Measurements from ENCODE around the gene PTCD1.

The PTCD1 gene

GRCh38 chr7:99461221-99461620 lies 22.6 kb upstream of the PTCD1 start:
- H3K36me3 ChIP-seq (ENCODE audit: control insufficient read depth in 1 of 2, insufficient read depth in 2 of 2, low read length in 2 of 2), result peaks cover 44 to 46% of the 10 kb centered on the region in 2 donors
- H3K4me3 ChIP-seq (ENCODE audit: low read depth in 1 of 2, low read length in 2 of 2), result no peak overlapping the region
- H3K4me1 ChIP-seq (ENCODE audit: control insufficient read depth in 1 of 2, insufficient read depth in 2 of 2, low read length in 2 of 2), result peaks cover 8 to 19% of the 10 kb centered on the region in 2 donors
- H3K27ac ChIP-seq (ENCODE audit: low read length), result no peak overlapping the region
- no peaks in the 10 kb centered on the region for H3K9me3 ChIP-seq (ENCODE audit: control insufficient read depth in 1 of 2, low read length in 2 of 2)
- H3K27me3 ChIP-seq (ENCODE audit: low read depth, low read length), result no peaks in the 10 kb centered on the region

DNA sequence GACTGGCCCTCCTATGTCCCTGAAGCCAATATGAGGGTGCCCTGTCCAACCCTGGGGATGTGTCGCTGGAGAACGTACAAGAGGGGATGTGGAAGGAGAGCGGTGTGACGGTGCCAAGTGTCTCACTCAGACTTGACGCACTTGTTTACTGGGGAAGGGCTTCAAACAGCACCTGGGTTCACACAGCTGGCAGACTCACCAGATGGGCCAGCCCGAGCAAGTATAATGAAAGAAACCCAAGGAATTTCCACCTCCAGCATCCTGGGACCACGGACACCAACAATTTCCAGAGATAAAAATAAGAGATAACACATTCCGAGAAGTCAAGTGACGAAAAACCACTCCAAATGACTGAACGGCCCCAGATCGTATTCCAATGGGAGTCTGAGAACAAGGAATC lies 22.1 kb upstream of the PTCD1 start:
- peaks cover 50% of the 10 kb centered on the region in 2 donors for H3K36me3 ChIP-seq (ENCODE audit: control insufficient read depth in 1 of 2, insufficient read depth in 2 of 2, low read length in 2 of 2)
- H3K27ac ChIP-seq (ENCODE audit: low read length), result no peak overlapping the region
- peaks cover 8 to 19% of the 10 kb centered on the region in 2 donors for H3K4me1 ChIP-seq (ENCODE audit: control insufficient read depth in 1 of 2, insufficient read depth in 2 of 2, low read length in 2 of 2)
- no peaks in the 10 kb centered on the region for H3K27me3 ChIP-seq (ENCODE audit: low read depth, low read length)
- no peak overlapping the region for H3K4me3 ChIP-seq (ENCODE audit: low read depth in 1 of 2, low read length in 2 of 2)
- H3K9me3 ChIP-seq (ENCODE audit: control insufficient read depth in 1 of 2, low read length in 2 of 2), result no peaks in the 10 kb centered on the region

GRCh38 chr7:99459087-99459486 lies 20.5 kb upstream of the PTCD1 start:
- no peaks in the 10 kb centered on the region for H3K9me3 ChIP-seq (ENCODE audit: control insufficient read depth in 1 of 2, low read length in 2 of 2)
- peaks cover 3 to 5% of the 10 kb centered on the region in 2 donors for H3K4me1 ChIP-seq (ENCODE audit: control insufficient read depth in 1 of 2, insufficient read depth in 2 of 2, low read length in 2 of 2)
- H3K4me3 ChIP-seq (ENCODE audit: low read depth in 1 of 2, low read length in 2 of 2), result no peak overlapping the region
- no peaks in the 10 kb centered on the region for H3K27me3 ChIP-seq (ENCODE audit: low read depth, low read length)
- H3K36me3 ChIP-seq (ENCODE audit: control insufficient read depth in 1 of 2, insufficient read depth in 2 of 2, low read length in 2 of 2), result peaks cover 57 to 65% of the 10 kb centered on the region in 2 donors
- H3K27ac ChIP-seq (ENCODE audit: low read length), result no peak overlapping the region

DNA sequence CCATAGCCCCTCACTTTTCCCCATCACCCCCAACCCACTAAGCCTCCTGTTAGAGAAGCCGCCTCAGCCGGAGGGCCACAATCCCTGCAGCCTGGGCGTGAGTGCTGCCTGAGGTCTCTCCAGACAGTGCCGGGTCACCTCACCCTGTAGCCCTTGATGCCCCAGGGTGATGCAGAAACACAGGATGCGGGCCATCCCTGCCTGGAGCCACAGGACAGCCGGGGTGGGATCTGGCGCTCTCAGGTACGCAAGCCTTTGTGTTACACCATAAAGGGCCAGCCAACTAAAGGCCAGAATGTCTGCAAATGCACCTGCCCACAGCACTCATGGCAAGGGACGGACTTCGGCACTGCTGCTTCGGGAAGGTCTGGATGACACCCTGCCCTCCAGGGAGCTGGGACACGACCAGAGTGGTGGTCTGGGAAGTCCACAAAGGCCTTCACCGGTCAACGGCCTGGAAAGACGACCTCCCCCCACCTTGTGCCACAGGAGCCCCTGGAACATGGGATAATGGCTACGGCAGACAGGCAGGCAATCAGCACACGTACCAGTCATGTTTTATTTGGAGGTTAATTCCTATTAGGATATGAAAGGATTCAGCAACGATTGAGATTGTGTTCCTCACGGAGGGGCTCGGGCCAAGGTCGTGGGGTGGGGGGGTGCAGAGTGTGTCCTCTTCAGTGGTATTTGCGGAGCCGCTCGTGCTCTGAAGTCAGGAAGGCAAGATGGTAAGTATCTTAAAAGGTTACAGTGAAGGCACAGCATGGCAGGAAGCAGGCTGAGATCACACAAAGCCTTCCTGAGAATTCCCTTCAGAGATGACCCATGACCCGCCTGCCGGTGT lies 19.3 kb upstream of the PTCD1 start:
- Histone ChIP-seq H3K4me3 (ENCODE audit: low read depth in 1 of 2, low read length in 2 of 2) (no peak overlapping the region), H3K9me3 (ENCODE audit: control insufficient read depth in 1 of 2, low read length in 2 of 2) (no peaks in the 10 kb centered on the region), H3K4me1 (ENCODE audit: control insufficient read depth in 1 of 2, insufficient read depth in 2 of 2, low read length in 2 of 2) (no peaks in the 10 kb centered on the region), H3K36me3 (ENCODE audit: control insufficient read depth in 1 of 2, insufficient read depth in 2 of 2, low read length in 2 of 2) (peaks cover 57 to 73% of the 10 kb centered on the region in 2 donors), H3K27me3 (ENCODE audit: low read depth, low read length) (no peaks in the 10 kb centered on the region), H3K27ac (ENCODE audit: low read length) (no peak overlapping the region)

GRCh38 chr7:99457050-99457649 lies 18.6 kb upstream of the PTCD1 start:
- Histone ChIP-seq H3K4me3 (ENCODE audit: low read depth in 1 of 2, low read length in 2 of 2) (no peak overlapping the region), H3K27ac (ENCODE audit: low read length) (no peak overlapping the region), H3K36me3 (ENCODE audit: control insufficient read depth in 1 of 2, insufficient read depth in 2 of 2, low read length in 2 of 2) (peaks cover 59 to 80% of the 10 kb centered on the region in 2 donors), H3K9me3 (ENCODE audit: control insufficient read depth in 1 of 2, low read length in 2 of 2) (no peaks in the 10 kb centered on the region), H3K4me1 (ENCODE audit: control insufficient read depth in 1 of 2, insufficient read depth in 2 of 2, low read length in 2 of 2) (no peaks in the 10 kb centered on the region), H3K27me3 (ENCODE audit: low read depth, low read length) (no peaks in the 10 kb centered on the region)

DNA sequence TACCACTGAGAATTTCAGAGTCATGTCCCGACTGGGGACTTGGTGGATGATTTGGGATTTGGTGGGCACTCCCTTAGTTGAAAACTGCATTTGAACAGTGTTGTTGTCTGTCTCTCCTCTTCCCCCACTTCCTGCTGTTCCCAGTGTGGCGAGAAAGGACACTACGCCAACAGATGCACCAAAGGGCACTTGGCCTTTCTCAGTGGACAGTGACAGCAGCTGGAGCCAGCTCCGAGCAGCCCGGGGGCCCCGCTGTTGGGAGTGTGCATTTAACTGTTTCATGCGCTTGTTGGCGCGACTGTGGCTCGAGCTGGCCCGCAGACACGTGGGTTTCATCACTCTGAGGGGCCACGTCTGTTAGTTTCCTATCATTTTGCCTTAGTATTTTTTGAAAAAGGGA lies 17.7 kb upstream of the PTCD1 start:
- Histone ChIP-seq H3K4me1 (ENCODE audit: control insufficient read depth in 1 of 2, insufficient read depth in 2 of 2, low read length in 2 of 2) (no peaks in the 10 kb centered on the region), H3K27me3 (ENCODE audit: low read depth, low read length) (no peaks in the 10 kb centered on the region), H3K9me3 (ENCODE audit: control insufficient read depth in 1 of 2, low read length in 2 of 2) (no peaks in the 10 kb centered on the region), H3K36me3 (ENCODE audit: control insufficient read depth in 1 of 2, insufficient read depth in 2 of 2, low read length in 2 of 2) (peaks cover 61 to 87% of the 10 kb centered on the region in 2 donors), H3K4me3 (ENCODE audit: low read depth in 1 of 2, low read length in 2 of 2) (no peak overlapping the region), H3K27ac (ENCODE audit: low read length) (no peak overlapping the region)

DNA sequence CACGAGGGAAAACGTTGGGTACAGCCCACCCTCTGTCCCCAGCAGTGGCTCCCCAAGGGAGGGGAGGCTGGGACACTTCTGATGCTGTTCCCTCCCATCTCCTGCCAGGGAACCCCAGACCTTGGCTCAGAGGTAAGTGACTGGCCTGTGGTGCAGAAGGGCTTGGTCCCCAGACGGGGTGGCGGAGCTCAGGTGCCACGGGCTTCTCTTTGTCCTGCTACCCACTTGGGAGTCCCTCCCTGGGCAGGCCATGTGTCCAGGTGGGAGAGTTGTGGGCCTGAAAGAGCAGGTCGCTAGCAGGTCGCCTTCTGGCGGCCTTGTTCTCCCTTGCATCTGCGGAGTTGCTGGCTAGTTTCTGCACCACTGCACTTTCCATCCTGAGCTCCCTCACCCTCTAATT lies 17.3 kb upstream of the PTCD1 start:
- no peaks in the 10 kb centered on the region for H3K27me3 ChIP-seq (ENCODE audit: low read depth, low read length)
- no peaks in the 10 kb centered on the region for H3K9me3 ChIP-seq (ENCODE audit: control insufficient read depth in 1 of 2, low read length in 2 of 2)
- no peak overlapping the region for H3K4me3 ChIP-seq (ENCODE audit: low read depth in 1 of 2, low read length in 2 of 2)
- no peak overlapping the region for H3K27ac ChIP-seq (ENCODE audit: low read length)
- H3K4me1 ChIP-seq (ENCODE audit: control insufficient read depth in 1 of 2, insufficient read depth in 2 of 2, low read length in 2 of 2), result no peaks in the 10 kb centered on the region
- peaks cover 64 to 91% of the 10 kb centered on the region in 2 donors for H3K36me3 ChIP-seq (ENCODE audit: control insufficient read depth in 1 of 2, insufficient read depth in 2 of 2, low read length in 2 of 2)

DNA sequence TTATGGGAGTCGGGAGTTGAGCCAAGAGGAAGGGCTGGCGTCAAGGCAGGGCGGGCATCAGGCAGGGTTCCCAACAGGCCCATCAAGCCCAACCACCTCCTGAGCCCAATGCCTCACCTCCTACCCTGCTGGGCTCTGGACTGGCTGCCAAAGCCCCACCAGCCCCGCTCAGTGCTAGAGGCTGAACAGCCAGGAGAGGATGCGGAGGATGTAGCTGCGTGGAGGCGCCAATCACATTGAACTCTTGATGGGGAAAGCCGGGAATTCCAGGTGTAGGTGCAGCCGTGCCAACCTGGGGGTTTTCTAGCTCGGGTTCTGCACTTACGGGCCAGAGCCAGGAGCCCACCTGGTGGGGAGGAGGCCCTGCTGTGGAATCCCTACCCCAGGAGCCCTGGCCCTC lies 14.5 kb upstream of the PTCD1 start:
- H3K36me3 ChIP-seq (ENCODE audit: control insufficient read depth in 1 of 2, insufficient read depth in 2 of 2, low read length in 2 of 2), result peaks cover 74 to 93% of the 10 kb centered on the region in 2 donors

DNA sequence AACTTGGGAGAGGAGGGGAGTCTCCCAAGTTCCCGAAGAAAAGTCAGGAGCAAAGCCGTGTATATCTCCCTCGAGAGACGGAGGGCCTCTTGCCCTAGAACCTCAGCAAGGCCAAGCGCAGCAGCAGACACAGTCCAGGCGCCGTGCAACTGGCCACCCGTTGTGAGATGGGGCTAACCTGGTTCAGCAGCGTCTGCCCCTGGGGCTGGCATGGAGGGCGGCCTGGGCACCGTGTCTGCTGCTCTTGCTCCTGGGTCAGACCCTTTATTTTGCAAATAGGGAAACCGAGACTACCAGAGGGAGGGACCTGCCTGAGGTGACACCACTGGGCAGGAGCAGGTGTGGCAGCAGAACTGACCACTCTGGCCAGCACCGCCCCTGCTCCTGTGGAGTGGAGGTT lies 13.9 kb upstream of the PTCD1 start:
- H3K9me3 ChIP-seq (ENCODE audit: control insufficient read depth in 1 of 2, low read length in 2 of 2), result no peaks in the 10 kb centered on the region
- H3K27ac ChIP-seq (ENCODE audit: low read length), result no peak overlapping the region
- H3K4me1 ChIP-seq (ENCODE audit: control insufficient read depth in 1 of 2, insufficient read depth in 2 of 2, low read length in 2 of 2), result no peaks in the 10 kb centered on the region
- H3K36me3 ChIP-seq (ENCODE audit: control insufficient read depth in 1 of 2, insufficient read depth in 2 of 2, low read length in 2 of 2), result peaks cover 72 to 92% of the 10 kb centered on the region in 2 donors
- no peaks in the 10 kb centered on the region for H3K27me3 ChIP-seq (ENCODE audit: low read depth, low read length)
- H3K4me3 ChIP-seq (ENCODE audit: low read depth in 1 of 2, low read length in 2 of 2), result no peak overlapping the region

More for the DNA sequence above, 14.5 kb upstream of the PTCD1 start:
- H3K27me3 ChIP-seq (ENCODE audit: low read depth, low read length), result no peaks in the 10 kb centered on the region
- no peak overlapping the region for H3K4me3 ChIP-seq (ENCODE audit: low read depth in 1 of 2, low read length in 2 of 2)
- H3K27ac ChIP-seq (ENCODE audit: low read length), result no peak overlapping the region
- no peaks in the 10 kb centered on the region for H3K9me3 ChIP-seq (ENCODE audit: control insufficient read depth in 1 of 2, low read length in 2 of 2)
- no peaks in the 10 kb centered on the region for H3K4me1 ChIP-seq (ENCODE audit: control insufficient read depth in 1 of 2, insufficient read depth in 2 of 2, low read length in 2 of 2)

DNA sequence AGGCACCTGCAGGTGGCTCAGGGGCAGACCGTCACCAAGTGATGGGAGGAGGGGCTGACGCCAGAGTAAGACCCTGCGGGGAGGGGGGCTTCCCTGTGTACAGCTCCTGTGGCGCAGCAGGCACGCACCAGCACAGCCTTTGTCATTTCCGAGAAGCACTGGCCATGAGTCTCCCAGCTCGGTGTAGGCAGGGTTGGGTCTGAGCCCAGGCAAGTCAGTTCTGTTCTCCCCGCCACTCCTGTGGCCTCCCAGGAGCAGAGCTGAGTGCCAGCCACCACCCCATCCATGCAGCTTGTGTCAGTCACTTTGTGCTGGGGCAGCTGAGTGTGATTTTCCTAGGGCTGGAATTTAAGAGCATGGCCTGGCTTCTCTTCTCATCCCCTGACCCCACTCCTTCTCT lies 13.3 kb upstream of the PTCD1 start:
- Histone ChIP-seq H3K9me3 (ENCODE audit: control insufficient read depth in 1 of 2, low read length in 2 of 2) (no peaks in the 10 kb centered on the region), H3K36me3 (ENCODE audit: control insufficient read depth in 1 of 2, insufficient read depth in 2 of 2, low read length in 2 of 2) (peaks cover 66 to 86% of the 10 kb centered on the region in 2 donors), H3K4me3 (ENCODE audit: low read depth in 1 of 2, low read length in 2 of 2) (no peak overlapping the region), H3K27me3 (ENCODE audit: low read depth, low read length) (no peaks in the 10 kb centered on the region), H3K27ac (ENCODE audit: low read length) (no peak overlapping the region), H3K4me1 (ENCODE audit: control insufficient read depth in 1 of 2, insufficient read depth in 2 of 2, low read length in 2 of 2) (no peaks in the 10 kb centered on the region)

GRCh38 chr7:99449326-99449725 lies 10.7 kb upstream of the PTCD1 start:
- Histone ChIP-seq H3K36me3 (ENCODE audit: control insufficient read depth in 1 of 2, insufficient read depth in 2 of 2, low read length in 2 of 2) (peaks cover 59 to 82% of the 10 kb centered on the region in 2 donors), H3K27ac (ENCODE audit: low read length) (no peak overlapping the region), H3K4me1 (ENCODE audit: control insufficient read depth in 1 of 2, insufficient read depth in 2 of 2, low read length in 2 of 2) (no peaks in the 10 kb centered on the region), H3K4me3 (ENCODE audit: low read depth in 1 of 2, low read length in 2 of 2) (no peak overlapping the region), H3K27me3 (ENCODE audit: low read depth, low read length) (no peaks in the 10 kb centered on the region), H3K9me3 (ENCODE audit: control insufficient read depth in 1 of 2, low read length in 2 of 2) (no peaks in the 10 kb centered on the region)
